A673 (cell line): ENCODE measurements around the gene ASB5. TPM values are rescaled to one million over a fixed set of nuclear protein-coding genes. Genes with fewer than 3 reads are reported as not detected.

Experiments
- BruUV-seq: library from RNA; stranded (reverse); fragments of 400-500 nt; replicated peaks from 2 replicates; lab custom pipeline; 2021; lab: Mats Ljungman, UMichigan
- CTCF ChIA-PET: fragments of 300-600 bp; sonication (Branson Sonifier 250); formaldehyde crosslinking; loops from one replicate; lab custom pipeline; 2022; ENCODE audit warnings: antibody characterized with exemption; lab: Charles Lee
- POLR2A ChIA-PET: fragments of 300-600 bp; sonication (Branson Sonifier 250); formaldehyde crosslinking; loops from one replicate; lab custom pipeline; 2022; ENCODE audit warnings: antibody characterized with exemption; ENCODE audit not compliant: low non-redundant PET; lab: Charles Lee
- DNase-seq: peaks from one replicate; pipeline ENCODE4 v3.0.0-alpha.2; 2015; ENCODE audit warnings: low spot score
- H3K27ac ChIP-seq: fragments of 200-600 bp; sonication (generic); 2 replicates; pipeline ENCODE4 v1.5.1; 2016; ENCODE audit warnings: mixed run types, low read depth, mild to moderate bottlenecking, mixed read lengths, antibody characterized with exemption, low read length; ENCODE audit not compliant: poor library complexity, severe bottlenecking
- H3K27me3 ChIP-seq: fragments of 200-600 bp; sonication (generic); replicated peaks from 2 replicates; pipeline ENCODE4 v1.6.1; 2017; ENCODE audit warnings: mixed run types, low read depth, mild to moderate bottlenecking, mixed read lengths, antibody characterized with exemption, low read length; ENCODE audit not compliant: insufficient read depth, poor library complexity
- H3K36me3 ChIP-seq: fragments of 200-600 bp; sonication (generic); 2 replicates; pipeline ENCODE4 v1.6.1; 2016; ENCODE audit warnings: mixed run types, mild to moderate bottlenecking, mixed read lengths, antibody characterized with exemption, low read length; ENCODE audit not compliant: insufficient read depth, poor library complexity, severe bottlenecking
- H3K4me1 ChIP-seq: fragments of 200-600 bp; sonication (generic); 2 replicates; pipeline ENCODE4 v1.6.1; 2017; ENCODE audit warnings: mixed run types, mild to moderate bottlenecking, mixed read lengths, antibody characterized with exemption, low read length; ENCODE audit not compliant: insufficient read depth, poor library complexity, severe bottlenecking
- H3K4me3 ChIP-seq: fragments of 200-600 bp; sonication (generic); 2 replicates; pipeline ENCODE4 v1.5.1; 2016; ENCODE audit warnings: low read depth, mixed run types, mild to moderate bottlenecking, mixed read lengths, low read length; ENCODE audit not compliant: poor library complexity, severe bottlenecking
- H3K9me3 ChIP-seq: fragments of 200-600 bp; sonication (generic); 2 replicates; pipeline ENCODE4 v1.6.1; 2016; ENCODE audit warnings: mixed run types, low read depth, mild to moderate bottlenecking, mixed read lengths, antibody characterized with exemption, low read length; ENCODE audit not compliant: poor library complexity, severe bottlenecking
- EZH2 ChIP-seq: fragments of 200-600 bp; sonication (generic); IDR thresholded peaks from 2 replicates; pipeline ENCODE4 v1.6.1; 2017; ENCODE audit warnings: borderline replicate concordance, low read depth, mild to moderate bottlenecking, mixed read lengths, antibody characterized with exemption, low read length; ENCODE audit not compliant: poor library complexity, severe bottlenecking
- intact Hi-C: fragments of 100-400 bp; cut with micrococcal nuclease; formaldehyde crosslinking; loops from one replicate; pipeline ENCODE4 v1.10.0; 2022; ENCODE audit not compliant: unreplicated experiment
- total RNA-seq: library from RNA; stranded (reverse); gene quantifications from 2 replicates; pipeline ENCODE4 v1.2.3, GENCODE V29; 2021
- TF ChIP-seq, protein P1 (sequence below): fragments of 300-800, 200-600 bp; sonication (generic); conservative IDR thresholded peaks from 2 replicates; pipeline ENCODE4 v1.5.1; 2017; ENCODE audit warnings: low read depth, mild to moderate bottlenecking, antibody characterized with exemption, low read length, moderate library complexity, mixed read lengths

The ASB5 gene
- total RNA-seq, 1 experiment from 2014 or later, result not detected

GRCh38 chr4:176193938-176194337 is 75.1 kb downstream of the ASB5 start:
- Histone ChIP-seq H3K4me1 (no peaks in the 10 kb centered on the region), H3K36me3 (no peaks in the 10 kb centered on the region), H3K9me3 (no peaks in the 10 kb centered on the region), H3K27ac (no peak overlapping the region), H3K4me3 (no peak overlapping the region), H3K27me3 (no peaks in the 10 kb centered on the region)
- TF ChIP-seq, protein P1, sequence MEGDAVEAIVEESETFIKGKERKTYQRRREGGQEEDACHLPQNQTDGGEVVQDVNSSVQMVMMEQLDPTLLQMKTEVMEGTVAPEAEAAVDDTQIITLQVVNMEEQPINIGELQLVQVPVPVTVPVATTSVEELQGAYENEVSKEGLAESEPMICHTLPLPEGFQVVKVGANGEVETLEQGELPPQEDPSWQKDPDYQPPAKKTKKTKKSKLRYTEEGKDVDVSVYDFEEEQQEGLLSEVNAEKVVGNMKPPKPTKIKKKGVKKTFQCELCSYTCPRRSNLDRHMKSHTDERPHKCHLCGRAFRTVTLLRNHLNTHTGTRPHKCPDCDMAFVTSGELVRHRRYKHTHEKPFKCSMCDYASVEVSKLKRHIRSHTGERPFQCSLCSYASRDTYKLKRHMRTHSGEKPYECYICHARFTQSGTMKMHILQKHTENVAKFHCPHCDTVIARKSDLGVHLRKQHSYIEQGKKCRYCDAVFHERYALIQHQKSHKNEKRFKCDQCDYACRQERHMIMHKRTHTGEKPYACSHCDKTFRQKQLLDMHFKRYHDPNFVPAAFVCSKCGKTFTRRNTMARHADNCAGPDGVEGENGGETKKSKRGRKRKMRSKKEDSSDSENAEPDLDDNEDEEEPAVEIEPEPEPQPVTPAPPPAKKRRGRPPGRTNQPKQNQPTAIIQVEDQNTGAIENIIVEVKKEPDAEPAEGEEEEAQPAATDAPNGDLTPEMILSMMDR, result no peak
- no peak for TF ChIP-seq EZH2
- DNase-seq, result no peak
- POLR2A ChIA-PET, result no interaction called here
- CTCF ChIA-PET, result no interaction called here
- intact Hi-C loops, result no loop called here
- BruUV-seq, result no TSS peak

DNA sequence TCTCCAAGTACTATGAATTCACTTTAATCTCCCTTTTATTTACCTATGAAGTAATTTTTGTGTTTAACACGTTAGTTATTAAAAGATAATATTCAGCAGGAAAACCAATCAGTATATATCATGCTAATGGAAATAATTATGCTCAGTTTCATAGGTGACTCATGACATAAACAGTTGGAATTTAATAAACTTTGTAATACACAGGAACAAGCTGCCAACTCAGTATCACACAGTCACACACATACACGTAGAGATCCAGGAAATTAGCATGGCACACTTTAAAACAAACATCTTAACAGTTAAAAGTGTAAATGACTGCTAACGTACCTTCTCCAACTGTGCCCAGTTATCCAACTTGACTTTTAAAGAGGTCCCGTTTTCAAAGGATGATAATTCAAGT is 75.9 kb downstream of the ASB5 start:
- ChIA-PET CTCF (no interaction called here), POLR2A (no interaction called here)
- Histone ChIP-seq H3K4me3 (no peak overlapping the region), H3K27me3 (no peaks in the 10 kb centered on the region), H3K27ac (no peak overlapping the region), H3K36me3 (no peaks in the 10 kb centered on the region), H3K4me1 (no peaks in the 10 kb centered on the region), H3K9me3 (no peaks in the 10 kb centered on the region)
- TF ChIP-seq, protein P1, result no peak
- no peak for TF ChIP-seq EZH2
- no TSS peak for BruUV-seq
- no peak for DNase-seq
- intact Hi-C loops, result no loop called here

GRCh38 chr4:176191974-176192373 is 77.0 kb downstream of the ASB5 start:
- no TSS peak for BruUV-seq
- Histone ChIP-seq H3K27me3 (no peaks in the 10 kb centered on the region), H3K27ac (no peak overlapping the region), H3K4me1 (no peaks in the 10 kb centered on the region), H3K4me3 (no peak overlapping the region), H3K36me3 (no peaks in the 10 kb centered on the region), H3K9me3 (no peaks in the 10 kb centered on the region)
- TF ChIP-seq EZH2, result no peak
- TF ChIP-seq, protein P1, result no peak
- DNase-seq, result peak; percentile 2
- CTCF ChIA-PET, result no interaction called here
- POLR2A ChIA-PET, result no interaction called here
- intact Hi-C loops, result no loop called here
